Measurements from ENCODE around the gene INHBC.

- no peak for TF ChIP-seq SIN3A (IDR thresholded peaks at IDR 0.05; ENCODE audit: borderline replicate concordance, insufficient read depth, low read length)
- TF ChIP-seq REST (IDR thresholded peaks at IDR 0.05; ENCODE audit: insufficient read depth in 1 of 2, low read depth in 2 of 2, low read length in 2 of 2): no peak
- TF ChIP-seq POLR2AphosphoS5 (IDR thresholded peaks at IDR 0.05; ENCODE audit: low read depth, low read length): no peak
Observed at GRCh38 chr12:57450057-57450456, 15.5 kb downstream of the INHBC start.
